CD4-positive, alpha-beta T cell treated with Interleukin-15 for 4 hours (primary cell): ENCODE results near the gene CORO2B.
"Not testable (repeated sequence)": the region's sequence is repeated elsewhere in the genome, so short reads cannot be mapped to it uniquely, and the experiment has no call there.

Experiments
- DNase-seq: peaks from one replicate; pipeline ENCODE4 v3.0.0-alpha.2; 2020; ENCODE audit warnings: low spot score

CORO2B gene

GRCh38 chr15:68730976-68731897, 152.4 kb downstream of the CORO2B start:
- no peak for DNase-seq

GRCh38 chr15:68732451-68732850, 153.7 kb downstream of the CORO2B start:
- DNase-seq: no peak

- DNase-seq: no peak
These were observed 154.9 kb downstream of the CORO2B start for GRCh38 chr15:68733666-68734065.

GRCh38 chr15:68734352-68734751, 155.6 kb downstream of the CORO2B start:
- DNase-seq: no peak

- no peak for DNase-seq
These were observed 156.1 kb downstream of the CORO2B start for GRCh38 chr15:68734881-68735280.

GRCh38 chr15:68735610-68736009, 156.8 kb downstream of the CORO2B start:
- DNase-seq: no peak

- DNase-seq: no peak
These were observed 160.7 kb downstream of the CORO2B start for GRCh38 chr15:68739390-68740080.

GRCh38 chr15:68743256-68743655, 164.5 kb downstream of the CORO2B start:
- no peak for DNase-seq

GRCh38 chr15:68749365-68749764, 170.6 kb downstream of the CORO2B start:
- DNase-seq: no peak

- DNase-seq: no peak
These were observed 171.0 kb downstream of the CORO2B start for GRCh38 chr15:68749793-68750192.

- DNase-seq: no peak
These were observed 172.8 kb downstream of the CORO2B start for GRCh38 chr15:68751622-68752021.

- DNase-seq: no peak
These were observed 176.9 kb downstream of the CORO2B start for GRCh38 chr15:68755731-68756130.

GRCh38 chr15:68759982-68760579, 181.3 kb downstream of the CORO2B start:
- DNase-seq: not testable (repeated sequence)

GRCh38 chr15:68763063-68763462, 184.3 kb downstream of the CORO2B start:
- DNase-seq: no peak

- no peak for DNase-seq
These were observed 185.3 kb downstream of the CORO2B start for GRCh38 chr15:68764090-68764489.

- no peak for DNase-seq
These were observed 187.0 kb downstream of the CORO2B start for GRCh38 chr15:68765602-68766368.

- DNase-seq: no peak
These were observed 189.0 kb downstream of the CORO2B start for GRCh38 chr15:68767833-68768232.

- DNase-seq: no peak
These were observed 189.5 kb downstream of the CORO2B start for GRCh38 chr15:68768321-68768720.

GRCh38 chr15:68769702-68770101, 190.9 kb downstream of the CORO2B start:
- no peak for DNase-seq

- DNase-seq: no peak
These were observed 191.4 kb downstream of the CORO2B start for GRCh38 chr15:68770216-68770615.

- DNase-seq: no peak
These were observed 194.2 kb downstream of the CORO2B start for GRCh38 chr15:68773036-68773435.

GRCh38 chr15:68774120-68774519, 195.3 kb downstream of the CORO2B start:
- DNase-seq: no peak
